Esophagus (tissue), 2 donors: Measurements from ENCODE around the gene NINL. TPM values are rescaled to one million over a fixed set of nuclear protein-coding genes. Genes with fewer than 3 reads are reported as not detected.

ENCODE experiments used
- H3K27ac ChIP-seq, 2 donors: one replicate each; pipeline ENCODE4 v1.5.1; 2013; ENCODE audit warnings: low read depth in 2 of 2, mild to moderate bottlenecking in 2 of 2, inconsistent platforms in 1 of 2, low read length in 1 of 2, moderate library complexity in 1 of 2
- H3K27me3 ChIP-seq, 2 donors: one replicate each; pipeline ENCODE4 v1.6.1; 2013; ENCODE audit warnings: low read length in 2 of 2, control low read depth in 1 of 2, mild to moderate bottlenecking in 1 of 2; ENCODE audit not compliant: insufficient read depth in 2 of 2, control insufficient read depth in 1 of 2
- H3K36me3 ChIP-seq, 2 donors: one replicate each; pipeline ENCODE4 v1.6.1; 2013; ENCODE audit warnings: low read length in 1 of 2; ENCODE audit not compliant: control insufficient read depth in 2 of 2, insufficient read depth in 2 of 2
- H3K4me1 ChIP-seq, 2 donors: one replicate each; pipeline ENCODE4 v1.6.1; 2013; ENCODE audit warnings: low read length in 1 of 2; ENCODE audit not compliant: control insufficient read depth in 2 of 2, insufficient read depth in 2 of 2
- H3K4me3 ChIP-seq, 2 donors: one replicate each; pipeline ENCODE4 v1.5.1; 2013; ENCODE audit warnings: low read length in 2 of 2, mild to moderate bottlenecking in 2 of 2, low read depth in 1 of 2, moderate library complexity in 1 of 2
- H3K9me3 ChIP-seq, 2 donors: one replicate each; pipeline ENCODE4 v1.6.1; 2013; ENCODE audit warnings: mild to moderate bottlenecking in 2 of 2, low read depth in 1 of 2, low read length in 1 of 2, moderate library complexity in 1 of 2; ENCODE audit not compliant: control insufficient read depth in 2 of 2, insufficient read depth in 1 of 2
- WGBS, 2 donors: extraction: QIAGEN DNeasy Blood & Tissue Kit; methylation state at CpG; one replicate each; pipeline ENCODE4 v1.1.7; 2013; 5-methylcytosine and 5-hydroxymethylcytosine counted together
- polyA plus RNA-seq, 2 donors: library from polyadenylated mRNA; stranded (reverse); fragments of 200-250 nt; gene quantifications; one replicate each; pipeline ENCODE4 v1.2.3, GENCODE V29; 2013
- donor health status: healthy with polysubstance abuse.
- donor health status: Bipolar disorder and iron deficiency.

Gene NINL
- polyA plus RNA-seq, 2 donors = 5.5 to 9.9 TPM

DNA sequence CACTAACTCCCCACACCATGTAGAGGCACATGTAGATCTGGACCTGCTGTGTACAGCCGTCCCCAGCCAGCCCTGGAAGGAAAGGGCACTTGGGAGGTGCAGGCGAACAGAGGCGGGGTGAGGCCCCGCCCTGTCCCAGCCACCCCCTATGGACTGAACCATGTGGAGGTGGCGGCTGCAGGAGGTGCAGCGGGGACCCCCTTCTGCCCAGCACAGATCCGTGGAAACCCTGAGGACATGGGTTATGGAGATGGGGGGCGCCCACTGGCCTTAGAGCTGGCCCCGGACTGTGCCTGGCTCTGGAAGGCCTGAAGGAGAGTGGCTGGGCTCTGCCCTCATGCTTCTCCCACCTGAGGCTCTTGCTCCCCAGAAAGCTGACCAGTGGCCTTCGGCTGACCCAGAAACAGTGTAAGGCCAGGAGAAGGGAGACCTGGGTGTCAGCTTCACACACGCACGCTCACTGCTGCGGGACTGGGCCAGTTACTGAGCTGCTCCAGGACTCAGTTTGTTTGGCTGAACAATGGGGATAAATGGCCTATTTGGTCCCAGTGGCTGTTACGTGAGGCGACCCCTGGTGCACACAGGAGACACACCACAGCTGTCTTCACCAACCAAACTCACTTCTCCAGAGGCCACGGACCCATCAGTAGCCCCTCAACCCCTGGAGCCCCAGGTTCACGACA, 90.7 kb downstream of the NINL start:
- WGBS, 2 donors = 91 to 93% methylated on average over 17 of the region's 17 CpGs
- no peaks in the 10 kb centered on the region for H3K9me3 ChIP-seq
- H3K36me3 ChIP-seq = peaks cover 0 to 14% of the 10 kb centered on the region in 2 donors
- H3K4me1 ChIP-seq = no peaks in the 10 kb centered on the region
- no peak overlapping the region for H3K27ac ChIP-seq
- H3K27me3 ChIP-seq = no peaks in the 10 kb centered on the region
- H3K4me3 ChIP-seq = no peak overlapping the region

DNA sequence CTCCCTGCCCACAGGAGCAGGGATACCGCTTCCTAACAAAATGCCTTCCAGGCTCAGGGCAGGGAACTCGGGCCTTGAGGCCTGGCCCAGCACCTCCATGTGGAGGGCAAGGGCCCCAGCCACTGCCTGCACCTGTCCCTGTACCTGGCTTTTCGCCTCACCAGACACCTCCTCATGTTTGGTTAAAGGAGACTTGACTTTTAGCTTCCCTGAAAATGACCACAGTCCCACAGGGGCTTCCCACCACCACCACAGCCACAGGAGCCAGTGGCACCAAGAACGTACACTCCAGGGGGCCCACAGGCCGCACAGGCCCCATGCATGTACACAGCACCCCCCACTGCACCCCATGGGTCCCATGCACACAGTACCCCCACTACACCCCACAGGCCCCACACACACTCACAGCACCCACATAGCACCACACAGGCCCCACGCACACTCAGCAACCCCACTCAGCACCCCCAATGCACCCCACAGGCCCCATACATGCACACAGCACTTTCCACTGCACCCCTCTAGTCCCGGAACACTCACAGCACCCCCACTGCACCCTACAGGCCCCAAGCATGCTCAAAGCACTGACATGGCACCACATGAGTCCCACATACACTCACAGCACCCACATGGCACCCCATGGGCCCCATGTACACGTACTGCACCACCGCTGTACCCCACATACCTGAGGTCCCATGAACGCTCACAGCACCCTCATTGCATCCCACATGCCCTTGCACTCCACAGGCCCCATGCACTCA, 91.4 kb downstream of the NINL start:
- Histone ChIP-seq H3K36me3 (peaks cover 3 to 14% of the 10 kb centered on the region in 2 donors), H3K4me1 (no peaks in the 10 kb centered on the region), H3K4me3 (no peak overlapping the region), H3K27me3 (no peaks in the 10 kb centered on the region), H3K9me3 (no peaks in the 10 kb centered on the region), H3K27ac (no peak overlapping the region)
- 95 to 97% methylated on average over 10 of the region's 10 CpGs for WGBS, 2 donors

DNA sequence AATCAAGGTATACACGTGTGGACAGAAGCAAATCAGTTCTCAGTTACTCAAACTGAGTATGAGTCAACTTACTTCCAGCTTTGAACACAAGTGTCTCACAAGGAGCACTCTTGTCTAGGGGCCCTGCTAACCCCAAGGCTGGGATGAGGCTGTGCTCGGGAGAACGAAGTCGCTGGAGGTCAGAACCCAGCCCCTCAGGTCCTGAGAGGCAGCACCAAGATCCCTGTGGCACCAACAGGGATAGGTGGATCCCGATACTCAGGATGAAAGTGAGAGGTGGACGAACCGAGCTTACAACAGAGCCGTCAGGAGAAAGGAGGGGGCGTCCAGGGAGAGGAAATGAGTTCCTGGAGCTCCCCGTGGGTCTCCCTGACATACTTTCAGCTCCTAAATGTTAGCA, 92.2 kb downstream of the NINL start:
- no peak overlapping the region for H3K27ac ChIP-seq

DNA sequence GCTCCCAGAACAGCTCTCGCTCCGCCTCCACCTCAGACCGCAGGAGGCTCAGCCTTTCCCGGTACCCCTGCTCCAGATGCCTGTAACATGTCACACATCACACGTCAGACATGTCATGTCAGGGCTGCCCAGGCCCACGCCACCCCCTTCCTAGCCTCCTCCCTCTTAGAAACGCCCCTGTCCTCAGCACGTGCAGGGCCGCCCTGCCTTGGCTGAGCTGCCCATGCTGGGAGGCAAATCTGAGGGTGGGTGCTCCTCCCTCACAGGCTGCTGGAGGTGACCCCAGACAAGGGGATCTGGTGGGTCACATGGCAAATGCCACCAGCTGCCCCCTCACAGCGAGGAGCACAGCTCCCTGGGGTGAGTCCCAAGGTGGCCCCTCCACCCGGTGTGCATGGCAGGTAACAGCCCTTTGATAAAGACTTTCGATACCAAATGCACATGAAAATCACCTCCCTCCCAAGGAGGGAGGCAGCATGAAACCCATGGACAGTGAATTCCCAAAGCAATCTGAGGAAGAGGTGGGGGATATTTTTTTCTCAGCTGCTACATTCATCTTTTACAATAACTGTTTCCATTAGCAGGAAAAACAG, 93.8 kb downstream of the NINL start:
- Histone ChIP-seq H3K27ac (no peak overlapping the region), H3K9me3 (no peaks in the 10 kb centered on the region), H3K4me1 (peaks cover 0 to 5% of the 10 kb centered on the region in 2 donors), H3K4me3 (no peak overlapping the region), H3K27me3 (no peaks in the 10 kb centered on the region), H3K36me3 (peaks cover 5 to 9% of the 10 kb centered on the region in 2 donors)
- 85 to 87% methylated on average over 12 of the region's 12 CpGs for WGBS, 2 donors

More for the DNA sequence above, 92.2 kb downstream of the NINL start:
- Histone ChIP-seq H3K36me3 (peaks cover 5 to 11% of the 10 kb centered on the region in 2 donors), H3K4me3 (no peak overlapping the region), H3K9me3 (no peaks in the 10 kb centered on the region), H3K4me1 (no peaks in the 10 kb centered on the region), H3K27me3 (no peaks in the 10 kb centered on the region)
- 91 to 92% methylated on average over 10 of the region's 10 CpGs for WGBS, 2 donors

DNA sequence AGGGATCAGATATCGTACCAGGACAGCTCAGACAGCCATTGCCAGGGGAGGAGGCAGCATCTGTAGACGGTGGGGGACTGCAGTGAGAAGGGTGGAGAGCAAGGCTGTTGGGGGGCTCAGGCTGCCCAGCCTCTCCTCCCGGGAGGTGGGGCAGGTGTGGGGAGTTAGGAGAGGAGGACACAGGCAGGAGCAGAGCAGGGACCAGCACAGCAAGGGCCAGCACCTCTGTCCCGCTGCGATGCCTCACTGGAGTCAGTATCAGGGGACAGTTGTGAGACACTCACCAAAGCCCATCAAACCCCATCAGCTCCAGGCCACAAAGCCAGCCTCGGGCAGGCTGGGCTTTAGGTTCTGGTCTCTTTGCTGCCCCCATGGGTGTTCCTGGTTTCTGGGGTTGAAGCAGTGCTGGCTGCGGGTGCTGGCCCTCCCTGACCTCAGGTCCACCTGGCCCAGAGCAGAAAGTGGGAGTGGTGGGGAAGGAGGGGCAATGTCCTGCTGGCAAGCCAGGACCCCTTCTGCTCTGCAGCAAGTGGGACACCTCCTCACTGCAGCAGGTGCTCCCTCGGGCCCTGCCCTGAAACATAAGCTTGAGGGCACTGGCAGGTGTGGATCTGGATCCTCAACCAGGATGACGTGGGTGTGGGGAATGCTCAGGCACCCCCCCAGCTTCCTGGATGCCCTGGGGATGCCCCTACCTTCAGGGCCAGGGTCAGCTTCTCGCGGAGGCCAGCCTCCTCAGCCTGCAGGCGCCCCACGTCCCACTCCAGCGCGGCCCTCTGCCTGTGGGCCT, 94.5 kb downstream of the NINL start:
- Histone ChIP-seq H3K4me3 (no peak overlapping the region), H3K27me3 (no peaks in the 10 kb centered on the region), H3K4me1 (peaks cover 0 to 7% of the 10 kb centered on the region in 2 donors), H3K27ac (no peak overlapping the region), H3K36me3 (peaks cover 5 to 9% of the 10 kb centered on the region in 2 donors), H3K9me3 (no peaks in the 10 kb centered on the region)
- 91 to 94% methylated on average over 14 to 15 of the region's 15 CpGs for WGBS, 2 donors

DNA sequence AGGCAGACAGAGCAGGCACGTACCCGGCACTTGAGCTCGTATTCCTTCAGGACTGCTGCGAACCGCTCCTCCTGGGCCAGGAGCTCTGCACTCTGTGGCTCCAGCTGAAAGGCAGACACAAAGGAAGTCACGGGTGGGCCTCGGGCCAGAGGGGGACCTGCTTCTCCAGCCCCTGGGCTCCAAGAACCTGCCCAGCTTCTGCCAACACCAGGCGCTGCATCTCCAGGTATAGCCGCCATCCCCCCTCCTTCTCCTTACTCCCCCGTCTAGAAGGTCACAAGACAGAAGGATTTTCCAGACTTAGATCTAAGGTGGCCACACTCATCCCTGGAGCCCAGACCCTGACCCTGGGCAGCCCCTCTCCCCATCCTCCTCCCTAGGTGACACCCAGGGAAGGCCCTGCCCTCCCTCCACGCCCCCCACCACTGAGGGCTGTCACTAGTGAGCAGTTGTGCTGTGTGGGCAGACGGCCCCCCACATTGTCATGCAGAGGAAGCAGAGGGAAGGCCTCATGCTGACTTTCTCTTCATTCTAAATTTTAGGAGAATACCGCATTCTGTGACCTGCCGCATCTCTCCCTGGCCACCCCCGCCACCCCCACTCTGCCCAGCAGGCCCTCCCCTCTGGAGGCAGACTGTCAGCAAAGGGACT, 96.0 kb downstream of the NINL start:
- Histone ChIP-seq H3K27me3 (no peaks in the 10 kb centered on the region), H3K4me1 (peaks cover 0 to 9% of the 10 kb centered on the region in 2 donors), H3K27ac (no peak overlapping the region), H3K9me3 (no peaks in the 10 kb centered on the region), H3K36me3 (peaks cover 5 to 9% of the 10 kb centered on the region in 2 donors), H3K4me3 (no peak overlapping the region)
- 92 to 96% methylated on average over 15 of the region's 15 CpGs for WGBS, 2 donors

DNA sequence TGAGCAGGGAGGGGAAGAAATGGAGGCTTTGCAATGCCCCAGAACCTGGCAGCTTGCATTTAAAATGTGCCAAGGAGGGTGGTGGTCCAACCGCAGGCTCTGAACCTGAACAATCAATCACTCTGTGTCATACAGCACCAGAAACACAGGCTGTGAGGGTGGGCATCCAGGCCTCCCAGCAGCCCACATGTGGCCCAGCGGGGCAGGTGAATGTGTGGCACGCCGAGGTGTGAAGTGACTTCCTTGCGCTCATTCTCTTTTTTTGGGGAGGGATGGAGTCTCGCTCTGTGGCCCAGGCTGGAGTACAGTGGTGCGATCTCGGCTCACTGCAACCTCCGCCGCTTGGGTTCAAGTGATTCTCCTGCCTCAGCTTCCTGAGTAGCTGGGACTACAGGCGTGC, 97.4 kb downstream of the NINL start:
- Histone ChIP-seq H3K27me3 (no peaks in the 10 kb centered on the region), H3K9me3 (no peaks in the 10 kb centered on the region), H3K4me1 (peaks cover 0 to 14% of the 10 kb centered on the region in 2 donors), H3K36me3 (peaks cover 5 to 12% of the 10 kb centered on the region in 2 donors), H3K27ac (peak overlapping the region in 1 of 2 donors; percentile 23), H3K4me3 (no peak overlapping the region)
- 91 to 93% methylated on average over 11 of the region's 11 CpGs for WGBS, 2 donors

DNA sequence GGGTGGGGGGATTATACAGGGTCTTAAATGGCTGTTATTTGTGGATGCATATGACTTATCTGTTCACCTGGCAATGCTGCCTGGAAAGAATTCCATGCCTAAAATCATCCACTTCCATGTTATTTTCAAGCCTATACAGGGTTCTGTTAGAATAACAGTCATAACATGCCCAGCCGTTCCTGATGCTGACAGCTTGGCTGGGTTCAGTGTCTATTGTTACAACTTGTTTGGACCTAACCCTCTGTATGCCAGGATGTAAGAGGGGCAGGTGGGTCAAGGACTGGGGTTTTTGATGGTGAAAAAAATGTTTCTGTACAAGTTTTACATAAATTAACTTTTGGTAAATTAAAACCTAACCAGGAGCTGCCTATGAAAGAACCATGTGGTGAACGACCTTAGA, 98.0 kb downstream of the NINL start:
- WGBS, 2 donors = 29 to 44% methylated on average over 2 of the region's 2 CpGs
- Histone ChIP-seq H3K9me3 (no peaks in the 10 kb centered on the region), H3K27me3 (no peaks in the 10 kb centered on the region), H3K4me1 (peaks cover 0 to 14% of the 10 kb centered on the region in 2 donors), H3K36me3 (peaks cover 5 to 12% of the 10 kb centered on the region in 2 donors), H3K27ac (peak overlapping the region in 1 of 2 donors; percentile 23), H3K4me3 (no peak overlapping the region)

DNA sequence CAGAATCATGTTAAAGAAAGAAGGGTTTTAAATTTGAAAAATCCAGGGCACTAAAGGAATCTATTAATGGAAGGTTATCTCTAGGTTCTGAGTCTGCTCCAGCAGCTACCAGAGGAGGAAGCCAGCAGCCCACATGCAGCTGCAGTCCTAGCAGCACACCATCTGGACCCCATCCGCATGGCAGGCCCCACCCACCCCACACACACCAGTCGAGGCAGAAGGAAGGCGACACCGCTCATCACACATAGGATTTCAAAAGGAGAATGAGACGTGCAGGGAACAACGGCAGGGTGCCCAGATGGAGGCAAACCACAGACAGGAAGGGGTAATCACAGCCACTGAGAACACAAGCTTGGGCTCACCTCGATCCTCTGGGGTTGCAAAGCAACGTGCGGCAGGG, 99.0 kb downstream of the NINL start:
- WGBS, 2 donors = 42 to 50% methylated on average over 9 of the region's 9 CpGs
- H3K9me3 ChIP-seq = no peaks in the 10 kb centered on the region
- no peak overlapping the region for H3K4me3 ChIP-seq
- no peaks in the 10 kb centered on the region for H3K27me3 ChIP-seq
- peaks cover 0 to 19% of the 10 kb centered on the region in 2 donors for H3K4me1 ChIP-seq
- H3K36me3 ChIP-seq = peaks cover 5 to 12% of the 10 kb centered on the region in 2 donors
- no peak overlapping the region for H3K27ac ChIP-seq
